Measurements from ENCODE around the gene WNT5B.

WNT5B gene

DNA sequence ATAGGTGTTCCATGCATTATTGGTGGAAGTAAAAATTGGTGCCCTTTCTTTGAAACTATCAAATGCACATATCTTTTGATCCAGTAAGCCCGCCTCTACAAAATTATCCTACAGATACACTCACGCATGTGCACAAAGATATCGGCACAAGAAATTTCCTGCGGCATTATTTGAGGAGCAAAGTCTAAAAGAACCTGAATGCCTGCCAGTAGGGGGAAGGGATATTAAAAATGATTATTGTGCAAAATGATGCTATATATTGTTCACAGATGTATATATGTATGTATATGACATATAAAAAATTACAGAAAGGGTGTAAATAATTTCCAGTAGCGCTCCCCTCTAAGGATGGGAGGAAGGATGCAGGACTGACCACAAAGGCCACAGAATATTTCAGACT is 37.2 kb downstream of the WNT5B start:
- DNase-seq (ENCODE audit: extremely low read depth, insufficient read length): no peak
- no peak overlapping the region for H3K4me3 ChIP-seq (replicated peaks; ENCODE audit: low read depth, low read length)
- TF ChIP-seq, protein P1, sequence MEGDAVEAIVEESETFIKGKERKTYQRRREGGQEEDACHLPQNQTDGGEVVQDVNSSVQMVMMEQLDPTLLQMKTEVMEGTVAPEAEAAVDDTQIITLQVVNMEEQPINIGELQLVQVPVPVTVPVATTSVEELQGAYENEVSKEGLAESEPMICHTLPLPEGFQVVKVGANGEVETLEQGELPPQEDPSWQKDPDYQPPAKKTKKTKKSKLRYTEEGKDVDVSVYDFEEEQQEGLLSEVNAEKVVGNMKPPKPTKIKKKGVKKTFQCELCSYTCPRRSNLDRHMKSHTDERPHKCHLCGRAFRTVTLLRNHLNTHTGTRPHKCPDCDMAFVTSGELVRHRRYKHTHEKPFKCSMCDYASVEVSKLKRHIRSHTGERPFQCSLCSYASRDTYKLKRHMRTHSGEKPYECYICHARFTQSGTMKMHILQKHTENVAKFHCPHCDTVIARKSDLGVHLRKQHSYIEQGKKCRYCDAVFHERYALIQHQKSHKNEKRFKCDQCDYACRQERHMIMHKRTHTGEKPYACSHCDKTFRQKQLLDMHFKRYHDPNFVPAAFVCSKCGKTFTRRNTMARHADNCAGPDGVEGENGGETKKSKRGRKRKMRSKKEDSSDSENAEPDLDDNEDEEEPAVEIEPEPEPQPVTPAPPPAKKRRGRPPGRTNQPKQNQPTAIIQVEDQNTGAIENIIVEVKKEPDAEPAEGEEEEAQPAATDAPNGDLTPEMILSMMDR (IDR thresholded peaks at IDR 0.05; ENCODE audit: insufficient read depth, low read length, poor library complexity, severe bottlenecking): no peak
- H3K27me3 ChIP-seq (replicated peaks; ENCODE audit: control insufficient read depth, insufficient read depth, low read length): no peaks in the 10 kb centered on the region
- H3K36me3 ChIP-seq (ENCODE audit: control insufficient read depth, insufficient read depth, low read length): no peaks in the 10 kb centered on the region

DNA sequence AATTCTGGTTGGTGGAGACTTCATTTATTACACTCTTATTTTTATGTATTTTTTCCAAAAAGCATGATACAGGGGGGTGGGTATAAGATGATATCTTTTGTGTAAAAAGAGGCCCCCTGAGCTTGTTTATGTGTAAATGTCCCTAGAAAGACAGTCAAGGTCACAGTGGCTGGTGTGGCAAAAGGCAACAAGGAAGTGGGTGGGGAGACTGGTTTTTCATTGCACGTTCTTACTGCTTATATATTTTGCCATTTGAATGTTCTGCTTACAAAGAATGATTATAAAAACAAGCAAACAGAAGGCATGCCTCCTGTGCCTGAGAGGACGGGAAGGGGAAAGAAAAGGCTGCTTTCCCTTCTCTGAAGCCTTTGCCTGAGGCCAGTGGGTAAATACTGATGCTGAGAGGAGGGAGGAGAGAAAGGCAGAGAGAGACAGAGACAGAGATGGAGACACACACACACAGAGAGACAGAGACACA is 37.7 kb downstream of the WNT5B start:
- H3K4me3 ChIP-seq (replicated peaks; ENCODE audit: low read depth, low read length): no peak overlapping the region
- DNase-seq (ENCODE audit: extremely low read depth, insufficient read length): no peak
- no peaks in the 10 kb centered on the region for H3K36me3 ChIP-seq (ENCODE audit: control insufficient read depth, insufficient read depth, low read length)
- no peaks in the 10 kb centered on the region for H3K27me3 ChIP-seq (replicated peaks; ENCODE audit: control insufficient read depth, insufficient read depth, low read length)
- TF ChIP-seq, protein P1 (IDR thresholded peaks at IDR 0.05; ENCODE audit: insufficient read depth, low read length, poor library complexity, severe bottlenecking): no peak

DNA sequence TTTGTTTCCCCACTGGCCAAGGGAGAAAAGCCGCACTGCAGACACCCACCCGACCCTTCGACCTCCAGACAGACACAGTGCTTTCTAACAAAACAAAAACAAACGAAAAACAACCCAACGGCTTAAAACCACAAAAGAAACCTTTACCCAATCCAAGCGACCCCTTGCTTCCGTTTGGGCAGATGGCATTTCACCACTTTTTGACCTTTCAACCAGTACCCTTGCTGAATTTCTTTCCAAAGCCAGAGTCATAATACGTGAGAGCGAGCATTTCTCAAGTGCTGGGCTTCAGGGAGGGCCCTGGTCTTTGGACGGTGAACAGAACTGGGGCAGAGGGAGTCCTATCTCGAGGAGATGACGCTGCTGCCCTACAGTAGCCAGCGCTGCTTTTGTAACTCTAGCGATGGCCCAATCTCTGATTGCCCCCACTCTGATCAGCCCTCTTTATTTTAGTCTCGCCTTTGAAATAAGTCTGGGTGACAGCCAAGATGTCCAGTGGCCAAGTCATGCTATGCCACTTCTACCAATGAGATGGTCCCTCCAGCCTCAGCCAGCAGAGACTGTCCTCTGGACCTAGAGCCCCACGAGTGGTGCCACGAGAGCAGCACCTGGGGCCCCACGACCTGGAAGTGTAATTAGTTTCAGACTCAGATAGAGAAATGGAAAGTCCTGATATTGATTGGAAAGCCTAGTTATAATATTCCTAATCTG is 40.0 kb downstream of the WNT5B start:
- no peak overlapping the region for H3K4me3 ChIP-seq (replicated peaks; ENCODE audit: low read depth, low read length)
- no peaks in the 10 kb centered on the region for H3K27me3 ChIP-seq (replicated peaks; ENCODE audit: control insufficient read depth, insufficient read depth, low read length)
- H3K36me3 ChIP-seq (ENCODE audit: control insufficient read depth, insufficient read depth, low read length): no peaks in the 10 kb centered on the region
- DNase-seq (ENCODE audit: extremely low read depth, insufficient read length): no peak
- TF ChIP-seq, protein P1 (IDR thresholded peaks at IDR 0.05; ENCODE audit: insufficient read depth, low read length, poor library complexity, severe bottlenecking): no peak

DNA sequence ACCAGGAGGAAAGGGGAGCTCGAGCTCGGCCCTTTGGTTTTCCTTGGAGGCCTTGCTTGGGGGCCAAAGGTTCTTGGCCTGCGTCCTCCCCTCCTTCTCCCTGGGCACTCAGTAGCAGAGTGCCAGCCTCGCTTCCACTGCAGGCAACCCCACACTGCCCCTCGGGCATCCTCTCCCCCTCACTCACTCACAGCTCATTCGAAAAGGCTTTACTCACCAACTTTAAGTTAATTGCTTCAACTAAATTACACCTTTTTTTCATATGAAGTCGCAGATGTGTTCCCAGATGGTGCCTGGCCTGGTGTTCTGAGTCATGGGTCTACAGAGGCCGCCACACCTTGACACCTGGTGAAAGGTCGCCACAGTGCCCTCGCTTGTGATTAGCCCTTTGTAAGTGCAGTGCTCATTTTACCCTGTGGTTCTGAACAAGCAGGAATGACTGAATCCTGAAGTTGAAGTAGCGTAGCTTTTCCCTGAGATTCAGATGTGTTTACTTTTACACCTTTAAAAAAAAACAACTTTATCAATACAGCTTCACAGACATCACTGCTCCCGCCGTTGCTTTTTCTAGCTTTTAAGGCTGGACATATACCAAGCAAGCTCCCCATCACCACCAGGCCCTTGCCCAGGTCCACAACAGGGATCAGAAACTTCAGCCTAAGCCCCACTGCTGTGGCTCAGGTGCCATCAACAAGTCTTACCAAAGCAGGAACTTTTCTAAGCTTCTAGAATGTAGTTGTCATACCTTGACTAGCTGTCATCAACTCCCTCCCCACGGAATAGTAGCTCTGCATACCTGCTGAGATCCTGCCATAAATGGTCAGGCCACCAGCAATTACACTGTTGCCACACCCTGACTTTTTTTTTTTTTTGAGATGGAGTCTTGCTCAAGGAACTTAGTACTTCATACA is 41.6 kb downstream of the WNT5B start:
- no peak for DNase-seq (ENCODE audit: extremely low read depth, insufficient read length)
- TF ChIP-seq, protein P1 (IDR thresholded peaks at IDR 0.05; ENCODE audit: insufficient read depth, low read length, poor library complexity, severe bottlenecking): no peak

DNA sequence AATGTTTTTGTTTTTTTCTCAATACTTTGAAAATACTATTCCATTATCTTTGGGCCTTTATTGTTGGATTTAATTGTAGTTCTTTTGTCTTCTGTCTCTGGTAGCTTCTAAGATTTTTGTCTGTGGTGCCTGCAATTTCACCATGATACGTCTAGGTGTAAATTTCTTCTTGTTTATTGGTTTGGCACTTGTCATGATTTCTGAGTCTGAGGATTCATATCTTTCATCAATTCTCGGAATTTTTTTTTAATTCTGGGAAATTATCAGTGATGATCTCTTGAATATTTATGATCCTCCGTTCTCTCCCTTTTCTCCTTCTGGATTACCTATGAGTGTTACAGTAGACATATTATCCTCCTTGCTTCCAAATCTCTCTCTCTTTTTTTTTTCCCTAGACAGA is 47.0 kb downstream of the WNT5B start:
- TF ChIP-seq, protein P1 (IDR thresholded peaks at IDR 0.05; ENCODE audit: insufficient read depth, low read length, poor library complexity, severe bottlenecking): no peak
- DNase-seq (ENCODE audit: extremely low read depth, insufficient read length): no peak
- H3K27me3 ChIP-seq (replicated peaks; ENCODE audit: control insufficient read depth, insufficient read depth, low read length): no peaks in the 10 kb centered on the region
- H3K36me3 ChIP-seq (ENCODE audit: control insufficient read depth, insufficient read depth, low read length): no peaks in the 10 kb centered on the region
- no peak overlapping the region for H3K4me3 ChIP-seq (replicated peaks; ENCODE audit: low read depth, low read length)

More for the DNA sequence above, 41.6 kb downstream of the WNT5B start:
- no peak overlapping the region for H3K4me3 ChIP-seq (replicated peaks; ENCODE audit: low read depth, low read length)
- no peaks in the 10 kb centered on the region for H3K27me3 ChIP-seq (replicated peaks; ENCODE audit: control insufficient read depth, insufficient read depth, low read length)
- no peaks in the 10 kb centered on the region for H3K36me3 ChIP-seq (ENCODE audit: control insufficient read depth, insufficient read depth, low read length)

Data from GM06990 (cell line).